HG03196 (cell line): Measurements from ENCODE around the gene MRPL24.

Experiments used
- ATAC-seq: cut with Tn5 transposase; IDR thresholded peaks from one replicate; pipeline ENCODE4 v1.9.1; 2021; ENCODE audit not compliant: unreplicated experiment

Gene MRPL24

GRCh38 chr1:156692925-156693847 lies 47.7 kb downstream of the MRPL24 start:
- no peak for ATAC-seq

GRCh38 chr1:156692441-156692924 lies 48.4 kb downstream of the MRPL24 start:
- no peak for ATAC-seq

DNA sequence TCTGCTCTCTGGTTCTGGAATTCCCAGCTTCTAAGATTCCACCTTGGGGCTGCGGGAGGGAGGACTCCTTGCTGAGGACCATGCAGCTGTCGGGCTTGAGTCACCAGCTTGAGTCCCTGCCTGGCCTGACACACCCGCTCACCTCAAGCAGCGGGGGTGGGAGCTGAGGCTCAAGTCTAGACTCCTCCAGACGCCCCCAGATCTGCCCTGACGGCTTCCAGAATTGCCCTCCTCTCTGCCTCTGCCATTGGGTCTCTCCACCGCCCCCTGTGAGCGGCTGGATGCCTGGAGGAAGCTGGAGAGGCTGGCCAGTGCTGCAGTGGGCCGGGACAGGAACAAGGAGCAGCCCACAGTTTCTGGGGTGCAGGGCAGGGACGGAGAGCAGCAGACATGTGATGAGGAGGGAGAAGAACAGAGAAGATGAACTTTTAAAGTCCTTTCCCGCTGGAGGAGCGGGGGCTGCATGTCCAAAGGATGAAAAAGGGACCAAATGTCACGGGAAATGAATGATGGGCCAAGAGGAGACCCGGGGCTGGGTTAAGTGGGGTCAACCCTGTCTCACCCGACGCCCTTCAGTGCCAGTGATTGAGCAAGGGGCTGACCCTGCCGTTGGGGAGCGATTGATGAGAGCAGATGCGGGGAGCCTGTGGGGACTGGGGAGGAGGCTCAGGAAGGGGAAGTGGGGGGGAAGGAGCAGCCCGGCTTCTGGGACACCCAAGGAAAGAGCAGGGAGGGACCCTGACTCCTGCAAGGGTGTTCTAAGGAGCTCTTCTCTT lies 49.0 kb downstream of the MRPL24 start:
- no peak for ATAC-seq

- no peak for ATAC-seq
Measured at GRCh38 chr1:156691191-156691590, 49.7 kb downstream of the MRPL24 start.

- no peak for ATAC-seq
Measured at GRCh38 chr1:156690675-156691036, 50.2 kb downstream of the MRPL24 start.

DNA sequence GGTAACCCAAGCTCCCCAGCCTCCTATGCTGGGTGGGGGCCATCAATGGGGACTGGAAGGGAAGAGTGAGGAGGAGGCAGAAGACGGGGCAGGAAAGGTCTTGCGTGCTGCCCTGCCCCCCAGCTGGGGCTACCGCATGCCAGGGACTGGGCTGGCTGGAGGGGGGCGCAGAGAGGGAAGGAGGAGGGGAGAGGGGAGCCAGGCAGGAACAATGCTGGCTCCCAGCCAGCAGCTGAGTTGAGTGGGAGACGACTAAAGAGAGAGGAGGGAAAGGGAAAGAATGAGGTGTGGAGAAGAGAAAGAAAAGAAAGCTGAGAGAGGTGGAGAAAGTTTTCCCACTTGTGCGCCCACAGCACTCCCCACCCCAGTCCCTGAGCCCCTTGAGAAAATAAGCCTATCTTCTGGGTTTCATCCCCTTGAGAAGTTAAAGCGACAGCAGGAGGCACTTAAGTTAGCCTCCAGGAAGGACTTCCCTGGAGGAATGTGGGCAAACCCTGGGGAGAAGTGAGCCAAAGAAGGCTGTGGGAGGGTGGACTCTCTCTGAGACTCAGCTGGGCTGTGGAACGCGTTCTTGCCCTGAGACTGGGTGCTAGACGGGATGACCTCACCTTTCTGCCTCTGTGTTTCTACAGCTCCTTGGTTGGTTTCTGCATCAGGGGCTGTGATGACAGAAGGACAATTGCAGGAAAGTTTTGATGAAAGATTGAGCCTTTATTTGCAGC lies 50.8 kb downstream of the MRPL24 start:
- ATAC-seq = no peak

DNA sequence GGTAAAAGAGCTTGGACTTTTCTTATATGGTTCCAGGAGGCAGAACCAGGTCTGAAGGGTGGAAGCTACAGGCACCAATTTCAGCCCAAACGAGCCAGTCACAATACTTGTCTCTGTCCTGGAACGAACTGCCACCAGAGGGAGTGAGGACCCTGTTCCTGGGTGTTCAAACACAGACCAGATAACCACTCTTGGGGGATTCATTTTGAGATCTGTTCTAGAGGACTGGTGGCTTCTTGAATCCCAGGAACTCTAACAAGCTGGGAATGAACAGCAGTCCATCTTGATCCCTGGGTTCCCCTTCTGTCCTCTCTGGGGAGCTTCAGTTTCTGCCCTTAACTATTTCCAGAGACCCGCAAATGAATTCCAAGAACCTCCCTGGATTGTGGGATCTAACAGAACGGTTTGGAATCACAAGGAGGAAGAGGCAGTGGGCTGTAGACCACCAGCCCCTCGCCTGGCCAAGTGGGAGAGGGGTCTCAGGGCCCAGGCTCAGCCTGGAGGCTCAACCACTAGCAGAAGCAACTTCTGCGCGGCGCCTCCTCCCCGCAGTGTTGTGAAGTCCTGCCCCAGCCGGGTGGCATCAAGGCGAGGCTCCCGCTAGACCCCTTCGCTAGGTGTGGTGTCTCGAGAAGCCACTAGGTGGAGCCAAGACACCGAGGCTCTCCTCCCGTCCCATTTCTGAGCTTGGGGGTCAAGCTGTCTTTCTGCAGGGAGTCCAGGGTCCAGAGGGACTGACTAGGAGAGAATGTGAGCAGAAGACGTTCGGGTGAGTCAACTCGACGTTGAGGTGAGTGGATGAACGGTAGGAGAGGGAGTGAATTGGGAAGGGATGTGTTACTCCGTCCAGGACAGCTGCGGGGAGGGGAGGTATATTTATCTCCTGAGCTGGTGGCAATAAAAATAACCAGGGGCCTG lies 51.6 kb downstream of the MRPL24 start:
- no peak for ATAC-seq
